PFSK-1 (cell line): ENCODE results near the gene GMDS.

Experiments used
- FOXP2 ChIP-seq: optimal IDR thresholded peaks from 2 replicates; pipeline ENCODE3; 2011; ENCODE audit warnings: borderline replicate concordance, control low read depth, inconsistent platforms; ENCODE audit not compliant: insufficient read depth; ENCODE audit errors: extremely low read length, extremely low read depth
- POLR2AphosphoS5 ChIP-seq: IDR thresholded peaks from 2 replicates; pipeline ENCODE4 v1.6.1; 2012; ENCODE audit warnings: low read depth, mild to moderate bottlenecking, control low read depth, low read length, moderate library complexity
- REST ChIP-seq, 2 experiments: IDR thresholded peaks; 2 replicates each; pipeline versions ENCODE4 v1.6.1 to v1.8.0; 2011 to 2012; ENCODE audit warnings: low read depth in 2 of 2, low read length in 2 of 2, control low read depth in 1 of 2, inconsistent platforms in 1 of 2, mild to moderate bottlenecking in 1 of 2, moderate library complexity in 1 of 2; ENCODE audit not compliant: insufficient read depth in 1 of 2
- SIN3A ChIP-seq: IDR thresholded peaks from 2 replicates; pipeline ENCODE4 v1.6.1; 2012; ENCODE audit warnings: mild to moderate bottlenecking, low read length, moderate library complexity, borderline replicate concordance; ENCODE audit not compliant: insufficient read depth
- TAF1 ChIP-seq: IDR thresholded peaks from 2 replicates; pipeline ENCODE4 v1.6.1; 2012; ENCODE audit warnings: low read length, control low read depth, borderline replicate concordance; ENCODE audit not compliant: insufficient read depth

GMDS gene

GRCh38 chr6:2132416-2132815, 113.0 kb downstream of the GMDS start:
- TF ChIP-seq SIN3A (no peak), REST (IDR thresholded peaks at IDR 0.05; ENCODE audit: insufficient read depth in 1 of 2, low read depth in 2 of 2, low read length in 2 of 2) (no peak)

- no peak for TF ChIP-seq REST (IDR thresholded peaks at IDR 0.05; ENCODE audit: insufficient read depth in 1 of 2, low read depth in 2 of 2, low read length in 2 of 2)
- no peak for TF ChIP-seq SIN3A
- no peak for TF ChIP-seq POLR2AphosphoS5
- no peak for TF ChIP-seq FOXP2
- no peak for TF ChIP-seq TAF1
Observed at GRCh38 chr6:2129182-2129621, 116.2 kb downstream of the GMDS start.

- TF ChIP-seq POLR2AphosphoS5 = no peak
- TF ChIP-seq REST (IDR thresholded peaks at IDR 0.05; ENCODE audit: insufficient read depth in 1 of 2, low read depth in 2 of 2, low read length in 2 of 2) = no peak
- no peak for TF ChIP-seq FOXP2
- TF ChIP-seq TAF1 = no peak
- TF ChIP-seq SIN3A = no peak
Observed at GRCh38 chr6:2127484-2127911, 117.9 kb downstream of the GMDS start.

- TF ChIP-seq FOXP2 (no peak), TAF1 (no peak), REST (IDR thresholded peaks at IDR 0.05; ENCODE audit: insufficient read depth in 1 of 2, low read depth in 2 of 2, low read length in 2 of 2) (no peak), POLR2AphosphoS5 (no peak), SIN3A (no peak)
Observed at GRCh38 chr6:2126351-2126750, 119.1 kb downstream of the GMDS start.

- TF ChIP-seq FOXP2 (no peak), POLR2AphosphoS5 (no peak), TAF1 (no peak), REST (IDR thresholded peaks at IDR 0.05; ENCODE audit: insufficient read depth in 1 of 2, low read depth in 2 of 2, low read length in 2 of 2) (no peak), SIN3A (no peak)
Observed at GRCh38 chr6:2125158-2125557, 120.2 kb downstream of the GMDS start.
